GM23338 (cell line): Measurements from ENCODE around the gene FMN2. TPM values are rescaled to one million over a fixed set of nuclear protein-coding genes. Genes with fewer than 3 reads are reported as not detected.

ENCODE experiments used
- ATAC-seq: fragments of 200-7000 bp; cut with Tn5 transposase; 3 replicates; pipeline ENCODE4 v1.9.1; 2020
- DNase-seq: peaks from one replicate; pipeline ENCODE4 v3.0.0-alpha.2; 2015; ENCODE audit warnings: low spot score
- H2AFZ ChIP-seq: fragments of 200-600 bp; sonication (generic); 2 replicates; pipeline ENCODE4 v1.8.0; 2016; ENCODE audit warnings: antibody characterized with exemption, mild to moderate bottlenecking, moderate library complexity
- H3F3A ChIP-seq: fragments of 200-600 bp; sonication (generic); replicated peaks from 2 replicates; pipeline ENCODE4 v1.8.0; 2017; ENCODE audit warnings: antibody characterized with exemption, mixed run types, low read depth
- H3K27ac ChIP-seq: fragments of 200-600 bp; sonication (generic); 2 replicates; pipeline ENCODE4 v1.6.1; 2016; ENCODE audit warnings: low read depth
- H3K27me3 ChIP-seq: fragments of 200-600 bp; sonication (generic); 2 replicates; pipeline ENCODE4 v1.8.0; 2016; ENCODE audit warnings: mild to moderate bottlenecking, mixed run types, moderate library complexity; ENCODE audit not compliant: insufficient read depth
- H3K36me3 ChIP-seq: fragments of 200-600 bp; sonication (generic); 2 replicates; pipeline ENCODE4 v1.8.0; 2016; ENCODE audit warnings: mild to moderate bottlenecking; ENCODE audit not compliant: insufficient read depth
- H3K4me1 ChIP-seq: fragments of 200-600 bp; sonication (generic); 2 replicates; pipeline ENCODE4 v1.8.0; 2016; ENCODE audit warnings: mild to moderate bottlenecking, moderate library complexity; ENCODE audit not compliant: insufficient read depth
- H3K4me2 ChIP-seq: fragments of 200-600 bp; sonication (generic); 2 replicates; pipeline ENCODE4 v1.7.1; 2017; ENCODE audit warnings: mixed run types
- H3K4me3 ChIP-seq: fragments of 200-600 bp; sonication (generic); 2 replicates; pipeline ENCODE4 v1.6.1; 2016; ENCODE audit warnings: mixed run types
- H3K79me2 ChIP-seq: fragments of 200-600 bp; sonication (generic); replicated peaks from 2 replicates; pipeline ENCODE4 v1.8.0; 2017; ENCODE audit warnings: mild to moderate bottlenecking; ENCODE audit not compliant: insufficient read depth
- H3K9me2 ChIP-seq: fragments of 200-600 bp; sonication (generic); 2 replicates; pipeline ENCODE4 v1.8.0; 2017; ENCODE audit not compliant: insufficient read depth
- H4K20me1 ChIP-seq: fragments of 200-600 bp; sonication (generic); replicated peaks from 2 replicates; pipeline ENCODE4 v1.8.0; 2017; ENCODE audit warnings: mild to moderate bottlenecking; ENCODE audit not compliant: insufficient read depth
- H3K27ac Mint-ChIP-seq: 2 replicates; pipeline ENCODE4 v1.8.0; 2020; ENCODE audit warnings: inconsistent platforms, mild to moderate bottlenecking, moderate library complexity, mixed read lengths
- H3K27me3 Mint-ChIP-seq: 3 replicates; pipeline ENCODE4 v1.8.0; 2022; ENCODE audit warnings: low read depth, mild to moderate bottlenecking, moderate library complexity, mixed read lengths, inconsistent platforms; ENCODE audit not compliant: insufficient read depth, poor library complexity
- H3K36me3 Mint-ChIP-seq: 3 replicates; pipeline ENCODE4 v1.8.0; 2021; ENCODE audit warnings: low read depth, mild to moderate bottlenecking, inconsistent platforms, moderate library complexity, mixed read lengths
- H3K4me1 Mint-ChIP-seq: 3 replicates; pipeline ENCODE4 v1.8.0; 2020; ENCODE audit warnings: mild to moderate bottlenecking, inconsistent platforms, mixed read lengths
- H3K4me3 Mint-ChIP-seq: 3 replicates; pipeline ENCODE4 v1.8.0; 2021; ENCODE audit warnings: moderate library complexity, mild to moderate bottlenecking, inconsistent platforms, mixed read lengths
- H3K9me3 Mint-ChIP-seq: 3 replicates; pipeline ENCODE4 v1.8.0; 2020; ENCODE audit warnings: moderate library complexity, mild to moderate bottlenecking, inconsistent platforms, mixed read lengths
- CREB1 ChIP-seq: fragments of 250-450 bp; sonication (Bioruptor Pico); IDR thresholded peaks from 2 replicates; pipeline ENCODE4 v1.5.0; 2020; ENCODE audit warnings: low read depth, mild to moderate bottlenecking, moderate library complexity
- EZH2 ChIP-seq: fragments of 200-600 bp; sonication (generic); IDR thresholded peaks from one replicate; pipeline ENCODE4 v1.8.0; 2017; ENCODE audit warnings: antibody characterized with exemption, mild to moderate bottlenecking, low read depth; ENCODE audit not compliant: unreplicated experiment
- EZH2phosphoT487 ChIP-seq: fragments of 200-600 bp; sonication (generic); IDR thresholded peaks from one replicate; pipeline ENCODE4 v1.8.1; 2018; ENCODE audit warnings: antibody characterized with exemption; ENCODE audit not compliant: unreplicated experiment
- JUNB ChIP-seq: IDR thresholded peaks from one replicate; pipeline ENCODE4 v1.6.1; 2016; ENCODE audit warnings: antibody characterized with exemption; ENCODE audit not compliant: unreplicated experiment
- NANOG ChIP-seq: IDR thresholded peaks from 2 replicates; pipeline ENCODE4 v1.6.1; 2016; ENCODE audit warnings: antibody characterized with exemption, borderline replicate concordance
- POLR2AphosphoS5 ChIP-seq: IDR thresholded peaks from 2 replicates; pipeline ENCODE4 v1.6.1; 2016; ENCODE audit warnings: antibody characterized with exemption, low read depth
- STAT1 ChIP-seq: IDR thresholded peaks from one replicate; pipeline ENCODE4 v1.6.1; 2016; ENCODE audit warnings: antibody characterized with exemption; ENCODE audit not compliant: unreplicated experiment
- ZNF114 ChIP-seq: fragments of 250-450 bp; sonication (Bioruptor Pico); IDR thresholded peaks from 2 replicates; pipeline ENCODE4 v1.5.0; 2020; ENCODE audit warnings: mild to moderate bottlenecking, moderate library complexity
- ZNF331 ChIP-seq: fragments of 250-450 bp; sonication (Bioruptor Pico); IDR thresholded peaks from 2 replicates; pipeline ENCODE4 v1.5.0; 2020; ENCODE audit warnings: low read depth, mild to moderate bottlenecking, moderate library complexity
- polyA plus RNA-seq: library from polyadenylated mRNA; unstranded; fragments of >200 nt; fragmentation: Nextera tagmentation; extraction: Ambion mirVana; gene quantifications from 2 replicates; pipeline ENCODE4 v1.2.1, GENCODE V29; 2016
- total RNA-seq: library from RNA; depleted of rRNA; stranded (reverse); fragments of >200 nt; shearing (Covaris generic); gene quantifications from 2 replicates; pipeline ENCODE4 v1.2.3, GENCODE V29; 2014
- TF ChIP-seq, protein P1 (sequence below): IDR thresholded peaks from one replicate; pipeline ENCODE4 v1.6.1; 2018; ENCODE audit warnings: antibody characterized with exemption; ENCODE audit not compliant: unreplicated experiment
- TF ChIP-seq, protein P2 (sequence below), 2 experiments: fragments of 200-600 bp in 1 of 2; sonication (generic) in 1 of 2; conservative IDR thresholded peaks; 2 replicates each; pipeline versions ENCODE4 v1.5.1 to v1.6.1; 2016 to 2017; ENCODE audit warnings: antibody characterized with exemption in 2 of 2, low read depth in 2 of 2, mild to moderate bottlenecking in 2 of 2, moderate library complexity in 1 of 2
- TF ChIP-seq, protein P3 (sequence below): IDR thresholded peaks from 2 replicates; pipeline ENCODE4 v1.6.1; 2016; ENCODE audit warnings: antibody characterized with exemption
- TF ChIP-seq, protein P4 (sequence below): fragments of 250-450 bp; sonication (Bioruptor Pico); IDR thresholded peaks from 2 replicates; pipeline ENCODE4 v1.5.0; 2020; ENCODE audit warnings: mild to moderate bottlenecking, moderate library complexity

FMN2 gene
- total and polyA plus RNA-seq, 2 experiments from 2014 or later: 1.5 to 2.5 TPM

DNA sequence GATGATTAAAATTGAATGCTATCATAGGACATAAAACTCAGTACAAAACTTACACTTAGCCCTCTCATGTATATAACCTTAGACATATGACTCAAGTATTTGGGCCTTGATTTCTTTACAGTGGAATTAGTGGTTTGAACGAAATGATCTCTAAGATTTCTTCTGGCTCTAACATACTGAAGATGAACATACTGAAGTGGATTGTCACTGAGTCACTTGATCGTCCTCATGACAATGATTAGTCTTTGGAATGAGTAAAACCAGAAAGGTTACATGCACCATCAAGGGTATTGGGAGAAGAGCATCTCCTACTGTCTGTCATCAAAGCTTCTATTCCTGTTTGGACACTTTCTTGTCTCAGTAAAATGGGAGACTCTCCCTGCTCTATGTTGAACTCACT lies 17.4 kb downstream of the FMN2 start:
- no peaks in the 10 kb centered on the region for H3F3A ChIP-seq
- H3K4me2 ChIP-seq: no peak overlapping the region
- Mint-ChIP-seq H3K4me1 (peaks cover 2% of the 10 kb centered on the region; the same call in 2 of the 3 replicates), H3K36me3 (no peaks in the 10 kb centered on the region), H3K9me3 (no peaks in the 10 kb centered on the region), H3K27ac (no peak overlapping the region), H3K4me3 (no peak overlapping the region), H3K27me3 (no peaks in the 10 kb centered on the region)
- H3K4me1 ChIP-seq: no peaks in the 10 kb centered on the region
- ATAC-seq: no peak
- H4K20me1 ChIP-seq: no peaks in the 10 kb centered on the region
- DNase-seq: no peak
- no peaks in the 10 kb centered on the region for H3K9me2 ChIP-seq
- H3K4me3 ChIP-seq: no peak overlapping the region
- no peaks in the 10 kb centered on the region for H3K79me2 ChIP-seq
- no peak for TF ChIP-seq JUNB
- TF ChIP-seq, protein P1, sequence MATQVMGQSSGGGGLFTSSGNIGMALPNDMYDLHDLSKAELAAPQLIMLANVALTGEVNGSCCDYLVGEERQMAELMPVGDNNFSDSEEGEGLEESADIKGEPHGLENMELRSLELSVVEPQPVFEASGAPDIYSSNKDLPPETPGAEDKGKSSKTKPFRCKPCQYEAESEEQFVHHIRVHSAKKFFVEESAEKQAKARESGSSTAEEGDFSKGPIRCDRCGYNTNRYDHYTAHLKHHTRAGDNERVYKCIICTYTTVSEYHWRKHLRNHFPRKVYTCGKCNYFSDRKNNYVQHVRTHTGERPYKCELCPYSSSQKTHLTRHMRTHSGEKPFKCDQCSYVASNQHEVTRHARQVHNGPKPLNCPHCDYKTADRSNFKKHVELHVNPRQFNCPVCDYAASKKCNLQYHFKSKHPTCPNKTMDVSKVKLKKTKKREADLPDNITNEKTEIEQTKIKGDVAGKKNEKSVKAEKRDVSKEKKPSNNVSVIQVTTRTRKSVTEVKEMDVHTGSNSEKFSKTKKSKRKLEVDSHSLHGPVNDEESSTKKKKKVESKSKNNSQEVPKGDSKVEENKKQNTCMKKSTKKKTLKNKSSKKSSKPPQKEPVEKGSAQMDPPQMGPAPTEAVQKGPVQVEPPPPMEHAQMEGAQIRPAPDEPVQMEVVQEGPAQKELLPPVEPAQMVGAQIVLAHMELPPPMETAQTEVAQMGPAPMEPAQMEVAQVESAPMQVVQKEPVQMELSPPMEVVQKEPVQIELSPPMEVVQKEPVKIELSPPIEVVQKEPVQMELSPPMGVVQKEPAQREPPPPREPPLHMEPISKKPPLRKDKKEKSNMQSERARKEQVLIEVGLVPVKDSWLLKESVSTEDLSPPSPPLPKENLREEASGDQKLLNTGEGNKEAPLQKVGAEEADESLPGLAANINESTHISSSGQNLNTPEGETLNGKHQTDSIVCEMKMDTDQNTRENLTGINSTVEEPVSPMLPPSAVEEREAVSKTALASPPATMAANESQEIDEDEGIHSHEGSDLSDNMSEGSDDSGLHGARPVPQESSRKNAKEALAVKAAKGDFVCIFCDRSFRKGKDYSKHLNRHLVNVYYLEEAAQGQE: no peak
- TF ChIP-seq, protein P2, sequence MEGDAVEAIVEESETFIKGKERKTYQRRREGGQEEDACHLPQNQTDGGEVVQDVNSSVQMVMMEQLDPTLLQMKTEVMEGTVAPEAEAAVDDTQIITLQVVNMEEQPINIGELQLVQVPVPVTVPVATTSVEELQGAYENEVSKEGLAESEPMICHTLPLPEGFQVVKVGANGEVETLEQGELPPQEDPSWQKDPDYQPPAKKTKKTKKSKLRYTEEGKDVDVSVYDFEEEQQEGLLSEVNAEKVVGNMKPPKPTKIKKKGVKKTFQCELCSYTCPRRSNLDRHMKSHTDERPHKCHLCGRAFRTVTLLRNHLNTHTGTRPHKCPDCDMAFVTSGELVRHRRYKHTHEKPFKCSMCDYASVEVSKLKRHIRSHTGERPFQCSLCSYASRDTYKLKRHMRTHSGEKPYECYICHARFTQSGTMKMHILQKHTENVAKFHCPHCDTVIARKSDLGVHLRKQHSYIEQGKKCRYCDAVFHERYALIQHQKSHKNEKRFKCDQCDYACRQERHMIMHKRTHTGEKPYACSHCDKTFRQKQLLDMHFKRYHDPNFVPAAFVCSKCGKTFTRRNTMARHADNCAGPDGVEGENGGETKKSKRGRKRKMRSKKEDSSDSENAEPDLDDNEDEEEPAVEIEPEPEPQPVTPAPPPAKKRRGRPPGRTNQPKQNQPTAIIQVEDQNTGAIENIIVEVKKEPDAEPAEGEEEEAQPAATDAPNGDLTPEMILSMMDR (conservative IDR thresholded peaks at IDR 0.05; ENCODE audit: low read depth in 2 of 2): no peak
- TF ChIP-seq, protein P3, sequence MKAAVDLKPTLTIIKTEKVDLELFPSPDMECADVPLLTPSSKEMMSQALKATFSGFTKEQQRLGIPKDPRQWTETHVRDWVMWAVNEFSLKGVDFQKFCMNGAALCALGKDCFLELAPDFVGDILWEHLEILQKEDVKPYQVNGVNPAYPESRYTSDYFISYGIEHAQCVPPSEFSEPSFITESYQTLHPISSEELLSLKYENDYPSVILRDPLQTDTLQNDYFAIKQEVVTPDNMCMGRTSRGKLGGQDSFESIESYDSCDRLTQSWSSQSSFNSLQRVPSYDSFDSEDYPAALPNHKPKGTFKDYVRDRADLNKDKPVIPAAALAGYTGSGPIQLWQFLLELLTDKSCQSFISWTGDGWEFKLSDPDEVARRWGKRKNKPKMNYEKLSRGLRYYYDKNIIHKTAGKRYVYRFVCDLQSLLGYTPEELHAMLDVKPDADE: no peak
- TF ChIP-seq CREB1 (CRISPR knock-in tag): no peak
- no peak for TF ChIP-seq EZH2phosphoT487
- no peak for TF ChIP-seq STAT1
- TF ChIP-seq ZNF114 (CRISPR knock-in tag): no peak
- TF ChIP-seq ZNF331 (CRISPR knock-in tag): no peak
- TF ChIP-seq NANOG: no peak
- TF ChIP-seq, protein P4, sequence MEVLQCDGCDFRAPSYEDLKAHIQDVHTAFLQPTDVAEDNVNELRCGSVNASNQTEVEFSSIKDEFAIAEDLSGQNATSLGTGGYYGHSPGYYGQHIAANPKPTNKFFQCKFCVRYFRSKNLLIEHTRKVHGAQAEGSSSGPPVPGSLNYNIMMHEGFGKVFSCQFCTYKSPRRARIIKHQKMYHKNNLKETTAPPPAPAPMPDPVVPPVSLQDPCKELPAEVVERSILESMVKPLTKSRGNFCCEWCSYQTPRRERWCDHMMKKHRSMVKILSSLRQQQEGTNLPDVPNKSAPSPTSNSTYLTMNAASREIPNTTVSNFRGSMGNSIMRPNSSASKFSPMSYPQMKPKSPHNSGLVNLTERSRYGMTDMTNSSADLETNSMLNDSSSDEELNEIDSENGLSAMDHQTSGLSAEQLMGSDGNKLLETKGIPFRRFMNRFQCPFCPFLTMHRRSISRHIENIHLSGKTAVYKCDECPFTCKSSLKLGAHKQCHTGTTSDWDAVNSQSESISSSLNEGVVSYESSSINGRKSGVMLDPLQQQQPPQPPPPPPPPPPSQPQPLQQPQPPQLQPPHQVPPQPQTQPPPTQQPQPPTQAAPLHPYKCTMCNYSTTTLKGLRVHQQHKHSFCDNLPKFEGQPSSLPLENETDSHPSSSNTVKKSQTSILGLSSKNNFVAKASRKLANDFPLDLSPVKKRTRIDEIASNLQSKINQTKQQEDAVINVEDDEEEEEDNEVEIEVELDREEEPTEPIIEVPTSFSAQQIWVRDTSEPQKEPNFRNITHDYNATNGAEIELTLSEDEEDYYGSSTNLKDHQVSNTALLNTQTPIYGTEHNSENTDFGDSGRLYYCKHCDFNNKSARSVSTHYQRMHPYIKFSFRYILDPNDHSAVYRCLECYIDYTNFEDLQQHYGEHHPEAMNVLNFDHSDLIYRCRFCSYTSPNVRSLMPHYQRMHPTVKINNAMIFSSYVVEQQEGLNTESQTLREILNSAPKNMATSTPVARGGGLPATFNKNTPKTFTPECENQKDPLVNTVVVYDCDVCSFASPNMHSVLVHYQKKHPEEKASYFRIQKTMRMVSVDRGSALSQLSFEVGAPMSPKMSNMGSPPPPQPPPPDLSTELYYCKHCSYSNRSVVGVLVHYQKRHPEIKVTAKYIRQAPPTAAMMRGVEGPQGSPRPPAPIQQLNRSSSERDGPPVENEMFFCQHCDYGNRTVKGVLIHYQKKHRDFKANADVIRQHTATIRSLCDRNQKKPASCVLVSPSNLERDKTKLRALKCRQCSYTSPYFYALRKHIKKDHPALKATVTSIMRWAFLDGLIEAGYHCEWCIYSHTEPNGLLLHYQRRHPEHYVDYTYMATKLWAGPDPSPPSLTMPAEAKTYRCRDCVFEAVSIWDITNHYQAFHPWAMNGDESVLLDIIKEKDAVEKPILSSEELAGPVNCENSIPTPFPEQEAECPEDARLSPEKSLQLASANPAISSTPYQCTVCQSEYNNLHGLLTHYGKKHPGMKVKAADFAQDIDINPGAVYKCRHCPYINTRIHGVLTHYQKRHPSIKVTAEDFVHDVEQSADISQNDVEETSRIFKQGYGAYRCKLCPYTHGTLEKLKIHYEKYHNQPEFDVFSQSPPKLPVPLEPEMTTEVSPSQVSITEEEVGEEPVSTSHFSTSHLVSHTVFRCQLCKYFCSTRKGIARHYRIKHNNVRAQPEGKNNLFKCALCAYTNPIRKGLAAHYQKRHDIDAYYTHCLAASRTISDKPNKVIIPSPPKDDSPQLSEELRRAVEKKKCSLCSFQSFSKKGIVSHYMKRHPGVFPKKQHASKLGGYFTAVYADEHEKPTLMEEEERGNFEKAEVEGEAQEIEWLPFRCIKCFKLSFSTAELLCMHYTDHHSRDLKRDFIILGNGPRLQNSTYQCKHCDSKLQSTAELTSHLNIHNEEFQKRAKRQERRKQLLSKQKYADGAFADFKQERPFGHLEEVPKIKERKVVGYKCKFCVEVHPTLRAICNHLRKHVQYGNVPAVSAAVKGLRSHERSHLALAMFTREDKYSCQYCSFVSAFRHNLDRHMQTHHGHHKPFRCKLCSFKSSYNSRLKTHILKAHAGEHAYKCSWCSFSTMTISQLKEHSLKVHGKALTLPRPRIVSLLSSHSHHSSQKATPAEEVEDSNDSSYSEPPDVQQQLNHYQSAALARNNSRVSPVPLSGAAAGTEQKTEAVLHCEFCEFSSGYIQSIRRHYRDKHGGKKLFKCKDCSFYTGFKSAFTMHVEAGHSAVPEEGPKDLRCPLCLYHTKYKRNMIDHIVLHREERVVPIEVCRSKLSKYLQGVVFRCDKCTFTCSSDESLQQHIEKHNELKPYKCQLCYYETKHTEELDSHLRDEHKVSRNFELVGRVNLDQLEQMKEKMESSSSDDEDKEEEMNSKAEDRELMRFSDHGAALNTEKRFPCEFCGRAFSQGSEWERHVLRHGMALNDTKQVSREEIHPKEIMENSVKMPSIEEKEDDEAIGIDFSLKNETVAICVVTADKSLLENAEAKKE (CRISPR knock-in tag): no peak
- TF ChIP-seq EZH2: no peak
- no peak for TF ChIP-seq POLR2AphosphoS5
- H3K27ac ChIP-seq: no peak overlapping the region
- H3K27me3 ChIP-seq: no peaks in the 10 kb centered on the region
- H2AFZ ChIP-seq: no peak overlapping the region
- H3K36me3 ChIP-seq: no peaks in the 10 kb centered on the region
